HepG2 (cell line): ENCODE data around the gene SPIN1. TPM values are rescaled to one million over a fixed set of nuclear protein-coding genes. Genes with fewer than 3 reads are reported as not detected.

Source experiments
- BCL3 ChIP-seq: sonication (generic); formaldehyde crosslinking; IDR thresholded peaks from 2 replicates; pipeline ENCODE4 v1.5.1; 2020; ENCODE audit warnings: mild to moderate bottlenecking, missing genetic modification reagents, moderate library complexity
- BHLHE40 ChIP-seq: IDR thresholded peaks from 2 replicates; pipeline ENCODE4 v1.6.1; 2011; ENCODE audit warnings: low read length, improper control_type of control experiment
- BRCA1 ChIP-seq: sonication (generic); formaldehyde crosslinking; IDR thresholded peaks from 2 replicates; pipeline ENCODE4 v1.4.0; 2020; ENCODE audit warnings: missing genetic modification reagents
- HHEX ChIP-seq: IDR thresholded peaks from 2 replicates; pipeline ENCODE4 v1.6.1; 2016; ENCODE audit warnings: control low read depth
- JUN ChIP-seq: sonication (generic); formaldehyde crosslinking; IDR thresholded peaks from 2 replicates; pipeline ENCODE4 v1.4.0; 2020; ENCODE audit warnings: mild to moderate bottlenecking, missing genetic modification reagents
- ONECUT2 ChIP-seq: sonication (generic); formaldehyde crosslinking; IDR thresholded peaks from 2 replicates; pipeline ENCODE4 v1.4.0; 2020; ENCODE audit warnings: missing genetic modification reagents
- YEATS4 ChIP-seq: sonication (generic); formaldehyde crosslinking; IDR thresholded peaks from 2 replicates; pipeline ENCODE4 v1.4.0; 2020; ENCODE audit warnings: missing genetic modification reagents, borderline replicate concordance
- ZFP37 ChIP-seq: sonication (generic); formaldehyde crosslinking; IDR thresholded peaks from 2 replicates; pipeline ENCODE4 v1.4.0; 2020; ENCODE audit warnings: missing genetic modification reagents, borderline replicate concordance
- ZNF207 ChIP-seq: fragments of 450-650 bp; IDR thresholded peaks from 2 replicates; pipeline ENCODE4 v1.6.1; 2016; ENCODE audit warnings: antibody characterized with exemption, borderline replicate concordance
- ZNF512B ChIP-seq: sonication (generic); formaldehyde crosslinking; IDR thresholded peaks from 2 replicates; pipeline ENCODE4 v1.5.1; 2020; ENCODE audit warnings: missing genetic modification reagents, mild to moderate bottlenecking, borderline replicate concordance
- ZNF567 ChIP-seq: sonication (generic); formaldehyde crosslinking; IDR thresholded peaks from 2 replicates; pipeline ENCODE4 v1.8.1; 2023; ENCODE audit warnings: mild to moderate bottlenecking, missing genetic modification reagents, borderline replicate concordance
- ZNF678 ChIP-seq: sonication (generic); formaldehyde crosslinking; IDR thresholded peaks from 2 replicates; pipeline ENCODE4 v1.4.0; 2020; ENCODE audit warnings: mild to moderate bottlenecking, missing genetic modification reagents
- ZNF724P ChIP-seq: sonication (generic); formaldehyde crosslinking; IDR thresholded peaks from 2 replicates; pipeline ENCODE4 v1.8.0; 2022; ENCODE audit warnings: missing genetic modification reagents, borderline replicate concordance
- ZNF790 ChIP-seq: sonication (generic); formaldehyde crosslinking; IDR thresholded peaks from 2 replicates; pipeline ENCODE4 v1.8.0; 2022; ENCODE audit warnings: missing genetic modification reagents, mild to moderate bottlenecking, borderline replicate concordance
- ZNF816 ChIP-seq: sonication (generic); formaldehyde crosslinking; IDR thresholded peaks from 2 replicates; pipeline ENCODE4 v1.8.0; 2022; ENCODE audit warnings: missing genetic modification reagents, mild to moderate bottlenecking, borderline replicate concordance
- ZUFSP ChIP-seq: sonication (generic); formaldehyde crosslinking; IDR thresholded peaks from 2 replicates; pipeline ENCODE4 v1.9.0; 2021; ENCODE audit warnings: missing genetic modification reagents, mild to moderate bottlenecking, borderline replicate concordance
- polyA plus RNA-seq, 8 experiments: library from polyadenylated mRNA; depleted of rRNA in 3 of 8; stranded (reverse) in 7 of 8; unstranded in 1 of 8; fragments of >200 nt; fragmentation: Illumina TruSeq in 4 of 8; extraction: Trizol in 4 of 8; gene quantifications; 2 replicates each; pipeline versions ENCODE4 v1.2.1 to v1.2.3, GENCODE V29; 2011 to 2016; ENCODE audit warnings: low read depth in 4 of 8, missing spikeins in 1 of 8, mixed read lengths in 1 of 8; ENCODE audit not compliant: insufficient read depth in 1 of 8
- total RNA-seq, 5 experiments: library from RNA; depleted of rRNA; stranded (reverse); fragments of >200 nt; fragmentation: Illumina TruSeq; extraction: Trizol; gene quantifications; 2 replicates each; pipeline ENCODE4 v1.2.3, GENCODE V29; 2016; ENCODE audit warnings: low read depth in 1 of 5
- TF ChIP-seq, protein P1 (sequence below): sonication (generic); formaldehyde crosslinking; IDR thresholded peaks from 2 replicates; pipeline ENCODE4 v1.4.0; 2020; ENCODE audit warnings: missing genetic modification reagents
- TF ChIP-seq, protein P2 (sequence below): sonication (generic); formaldehyde crosslinking; IDR thresholded peaks from 2 replicates; pipeline ENCODE4 v1.4.0; 2020; ENCODE audit warnings: mild to moderate bottlenecking, missing genetic modification reagents

SPIN1 gene
- total and polyA plus RNA-seq, 2 of the 13 experiments (the other 11 are each of a cell fraction or from before 2014, with no cell fraction given) = 20.0 to 24.3 TPM

GRCh38 chr9:88387552-88388202 lies 567 bp upstream of the SPIN1 start (continued):
- TF ChIP-seq BRCA1 (CRISPR knock-in tag) (no peak), JUN (CRISPR knock-in tag) (no peak), ZUFSP (CRISPR knock-in tag) (no peak), ZNF567 (CRISPR knock-in tag) (0 out of 2 replicates have a peak, but pooled peaks have one; percentile 49), ZNF678 (no peak), YEATS4 (no peak), ZNF790 (CRISPR knock-in tag) (no peak), ZFP37 (no peak), ONECUT2 (CRISPR knock-in tag) (no peak), ZNF724P (CRISPR knock-in tag) (no peak), BHLHE40 (no peak), HHEX (CRISPR knock-in tag) (no peak), ZNF816 (no peak), ZNF207 (no peak), ZNF512B (CRISPR knock-in tag) (no peak), BCL3 (no peak)
- TF ChIP-seq, protein P1, sequence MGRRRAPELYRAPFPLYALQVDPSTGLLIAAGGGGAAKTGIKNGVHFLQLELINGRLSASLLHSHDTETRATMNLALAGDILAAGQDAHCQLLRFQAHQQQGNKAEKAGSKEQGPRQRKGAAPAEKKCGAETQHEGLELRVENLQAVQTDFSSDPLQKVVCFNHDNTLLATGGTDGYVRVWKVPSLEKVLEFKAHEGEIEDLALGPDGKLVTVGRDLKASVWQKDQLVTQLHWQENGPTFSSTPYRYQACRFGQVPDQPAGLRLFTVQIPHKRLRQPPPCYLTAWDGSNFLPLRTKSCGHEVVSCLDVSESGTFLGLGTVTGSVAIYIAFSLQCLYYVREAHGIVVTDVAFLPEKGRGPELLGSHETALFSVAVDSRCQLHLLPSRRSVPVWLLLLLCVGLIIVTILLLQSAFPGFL = no peak
- TF ChIP-seq, protein P2, sequence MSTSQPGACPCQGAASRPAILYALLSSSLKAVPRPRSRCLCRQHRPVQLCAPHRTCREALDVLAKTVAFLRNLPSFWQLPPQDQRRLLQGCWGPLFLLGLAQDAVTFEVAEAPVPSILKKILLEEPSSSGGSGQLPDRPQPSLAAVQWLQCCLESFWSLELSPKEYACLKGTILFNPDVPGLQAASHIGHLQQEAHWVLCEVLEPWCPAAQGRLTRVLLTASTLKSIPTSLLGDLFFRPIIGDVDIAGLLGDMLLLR = no peak
